SKM-1 (cell line): ENCODE data around the gene CKMT1B.
"Not testable (repeated sequence)": the region's sequence is repeated elsewhere in the genome, so short reads cannot be mapped to it uniquely, and the experiment has no call there.

Source experiments
- DNase-seq: peaks from one replicate; lab custom pipeline; 2025; ENCODE audit not compliant: unreplicated experiment; lab: John Stamatoyannopoulos, UW

CKMT1B gene

GRCh38 chr15:43626937-43627336 lies 33.1 kb downstream of the CKMT1B start:
- not testable (repeated sequence) for DNase-seq

- not testable (repeated sequence) for DNase-seq
These were observed 44.8 kb downstream of the CKMT1B start for GRCh38 chr15:43638464-43639204.
